HCT116 (cell line): ENCODE data around the gene PITPNM1. TPM values are rescaled to one million over a fixed set of nuclear protein-coding genes. Genes with fewer than 3 reads are reported as not detected.

Experiments
- ATAC-seq: fragments of 200-7000 bp; cut with Tn5 transposase; 2 replicates; pipeline ENCODE4 v1.9.1; 2020; ENCODE audit warnings: mild to moderate bottlenecking, moderate library complexity
- BruUV-seq: library from RNA; stranded (reverse); fragments of 400-500 nt; replicated peaks from 2 replicates; lab custom pipeline; 2021; lab: Mats Ljungman, UMichigan
- CTCF ChIA-PET: fragments of 300-600 bp; sonication (Branson Sonifier 250); formaldehyde crosslinking; loops from one replicate; lab custom pipeline; 2021; ENCODE audit warnings: antibody characterized with exemption; lab: Charles Lee
- POLR2A ChIA-PET: fragments of 300-600, 350-600 bp; sonication (Branson Sonifier 250); formaldehyde crosslinking; loops from one replicate; lab custom pipeline; 2021; ENCODE audit warnings: antibody characterized with exemption; lab: Charles Lee
- RAD21 ChIA-PET, 2 experiments: fragments of 300-600 bp; sonication (Branson Sonifier 250); formaldehyde crosslinking; loops; one replicate each; lab custom pipeline; 2023; ENCODE audit warnings: low total read pairs in 2 of 2; ENCODE audit not compliant: uncharacterized antibody in 2 of 2, unreplicated experiment in 2 of 2, low non-redundant PET in 1 of 2; lab: Charles Lee
- DNase-seq: peaks from one replicate; pipeline ENCODE4 v3.0.0-alpha.2; 2010; ENCODE audit warnings: low read depth, low spot score
- H2AFZ ChIP-seq: fragments of 200-600 bp; shearing (Covaris generic), sonication (generic); 2 replicates; pipeline ENCODE4 v1.6.1; 2017; ENCODE audit warnings: low read depth, mixed run types, mixed read lengths, antibody characterized with exemption, low read length; ENCODE audit not compliant: poor library complexity, severe bottlenecking
- H3K27ac ChIP-seq: 2 replicates; pipeline ENCODE4 v1.5.1; 2012; ENCODE audit warnings: low read depth, low read length
- H3K27me3 ChIP-seq: fragments of 200-600 bp; sonication (generic); 2 replicates; pipeline ENCODE4 v1.6.1; 2016; ENCODE audit warnings: mixed run types, low read length, mixed read lengths; ENCODE audit not compliant: insufficient read depth
- H3K36me3 ChIP-seq, 2 experiments: fragments of 200-500 bp in 1 of 2; fragments of 200-600 bp in 1 of 2; sonication (Bioruptor generic) in 1 of 2; sonication (generic) in 1 of 2; 2 replicates each; pipeline versions ENCODE4 v1.5.1 to v1.6.1; 2014 to 2016; ENCODE audit warnings: low read length in 2 of 2, inconsistent platforms in 1 of 2, mixed read lengths in 1 of 2, mixed run types in 1 of 2; ENCODE audit not compliant: insufficient read depth in 2 of 2, control insufficient read depth in 1 of 2
- H3K4me1 ChIP-seq, 2 experiments: fragments of 200-600 bp in 1 of 2; sonication (generic) in 1 of 2; 2 replicates each; pipeline versions ENCODE4 v1.5.1 to v1.6.1; 2012 to 2017; ENCODE audit warnings: low read length in 2 of 2, inconsistent platforms in 1 of 2, mild to moderate bottlenecking in 1 of 2, mixed read lengths in 1 of 2, mixed run types in 1 of 2, moderate library complexity in 1 of 2; ENCODE audit not compliant: insufficient read depth in 2 of 2, control insufficient read depth in 1 of 2
- H3K4me2 ChIP-seq: fragments of 200-600 bp; sonication (generic); 2 replicates; pipeline ENCODE4 v1.6.1; 2017; ENCODE audit warnings: mixed run types, low read length, mixed read lengths
- H3K4me3 ChIP-seq, 2 experiments: fragments of 200-600 bp in 1 of 2; sonication (generic) in 1 of 2; replicated peaks in 1 of 2; 2 replicates each; pipeline ENCODE4 v1.5.1; 2011 to 2016; ENCODE audit warnings: low read length in 2 of 2, control low read depth in 1 of 2, low read depth in 1 of 2, mild to moderate bottlenecking in 1 of 2, mixed read lengths in 1 of 2, mixed run types in 1 of 2
- H3K79me2 ChIP-seq: fragments of 200-600 bp; sonication (generic); 2 replicates; pipeline ENCODE4 v1.6.1; 2017; ENCODE audit warnings: mild to moderate bottlenecking, mixed run types, low read length, moderate library complexity, mixed read lengths; ENCODE audit not compliant: insufficient read depth
- H3K9ac ChIP-seq: fragments of 200-600 bp; sonication (generic); 2 replicates; pipeline ENCODE4 v1.6.1; 2016; ENCODE audit warnings: low read length, mixed read lengths
- H3K9me2 ChIP-seq: fragments of 200-600 bp; sonication (generic), shearing (Covaris generic); 2 replicates; pipeline ENCODE4 v1.6.1; 2017; ENCODE audit warnings: mixed run types, mild to moderate bottlenecking, moderate library complexity; ENCODE audit not compliant: insufficient read depth
- H3K9me3 ChIP-seq, 2 experiments: fragments of 200-500 bp in 1 of 2; fragments of 200-600 bp in 1 of 2; sonication (Bioruptor generic) in 1 of 2; sonication (generic) in 1 of 2; 2 replicates each; pipeline ENCODE4 v1.6.1; 2014 to 2017; ENCODE audit warnings: low read length in 2 of 2, mixed read lengths in 2 of 2, inconsistent platforms in 1 of 2, low read depth in 1 of 2, mild to moderate bottlenecking in 1 of 2, mixed run types in 1 of 2, moderate library complexity in 1 of 2; ENCODE audit not compliant: control insufficient read depth in 1 of 2, insufficient read depth in 1 of 2
- H4K20me1 ChIP-seq: fragments of 200-600 bp; sonication (generic), shearing (Covaris generic); 2 replicates; pipeline ENCODE4 v1.6.1; 2017; ENCODE audit warnings: mixed run types, mild to moderate bottlenecking, moderate library complexity; ENCODE audit not compliant: insufficient read depth
- CBX3 ChIP-seq: IDR thresholded peaks from 2 replicates; pipeline ENCODE4 v1.6.1; 2012; ENCODE audit warnings: low read depth
- CEBPB ChIP-seq: IDR thresholded peaks from 2 replicates; pipeline ENCODE4 v1.6.1; 2012; ENCODE audit warnings: low read depth
- EGR1 ChIP-seq: IDR thresholded peaks from 2 replicates; pipeline ENCODE4 v1.6.1; 2012; ENCODE audit warnings: low read depth
- EZH2 ChIP-seq: fragments of 200-600 bp; sonication (generic); IDR thresholded peaks from 2 replicates; pipeline ENCODE4 v1.6.1; 2017; ENCODE audit warnings: antibody characterized with exemption, mixed run types
- EZH2phosphoT487 ChIP-seq: fragments of 200-600 bp; IDR thresholded peaks from 2 replicates; pipeline ENCODE4 v1.6.1; 2018; ENCODE audit warnings: antibody characterized with exemption, borderline replicate concordance
- FOSL1 ChIP-seq: IDR thresholded peaks from 2 replicates; pipeline ENCODE4 v1.6.1; 2012; ENCODE audit warnings: low read depth
- POLR2A ChIP-seq: IDR thresholded peaks from 2 replicates; pipeline ENCODE4 v1.7.0; 2011; ENCODE audit warnings: borderline replicate concordance; ENCODE audit not compliant: insufficient read depth, insufficient read length; ENCODE audit errors: extremely low read depth
- POLR2AphosphoS5 ChIP-seq: IDR thresholded peaks from 2 replicates; pipeline ENCODE4 v1.6.1; 2011; ENCODE audit warnings: mild to moderate bottlenecking, low read depth, low read length, moderate library complexity
- RAD21 ChIP-seq: IDR thresholded peaks from 2 replicates; pipeline ENCODE4 v1.6.1; 2012; ENCODE audit warnings: low read depth, mild to moderate bottlenecking
- SRF ChIP-seq: IDR thresholded peaks from 2 replicates; pipeline ENCODE4 v1.6.1; 2012; ENCODE audit warnings: low read depth
- YY1 ChIP-seq: IDR thresholded peaks from 2 replicates; pipeline ENCODE4 v1.6.1; 2011; ENCODE audit warnings: low read length, low read depth, moderate library complexity, mild to moderate bottlenecking; ENCODE audit not compliant: insufficient replicate concordance; ENCODE audit errors: extremely low read depth
- ZFX ChIP-seq: fragments of 450-650 bp; IDR thresholded peaks from 2 replicates; pipeline ENCODE4 v1.6.1; 2017
- intact Hi-C: fragments of 100-400 bp; cut with micrococcal nuclease; formaldehyde crosslinking; loops from 2 replicates; pipeline ENCODE4 v1.10.0; 2022
- total RNA-seq: library from RNA; stranded (reverse); gene quantifications from one replicate; pipeline ENCODE4 v1.2.1, GENCODE V29; 2021; ENCODE audit not compliant: unreplicated experiment
- TF ChIP-seq, protein P1 (sequence below), 3 experiments: fragments of 200-600 bp in 1 of 3; sonication (generic) in 1 of 3; IDR thresholded peaks in 2 of 3; conservative IDR thresholded peaks in 1 of 3; 2 replicates each; pipeline ENCODE4 v1.5.1; 2012 to 2017; ENCODE audit warnings: low read depth in 2 of 3, low read length in 2 of 3, antibody characterized with exemption in 1 of 3, borderline replicate concordance in 1 of 3, control low read depth in 1 of 3, mild to moderate bottlenecking in 1 of 3, mixed read lengths in 1 of 3, mixed run types in 1 of 3, moderate library complexity in 1 of 3; ENCODE audit not compliant: insufficient read depth in 1 of 3
- TF ChIP-seq, protein P2 (sequence below): IDR thresholded peaks from 2 replicates; pipeline ENCODE4 v1.6.1; 2012
- TF ChIP-seq, protein P3 (sequence below): IDR thresholded peaks from 2 replicates; pipeline ENCODE4 v1.6.1; 2011; ENCODE audit warnings: mild to moderate bottlenecking, low read length, moderate library complexity; ENCODE audit not compliant: insufficient replicate concordance; ENCODE audit errors: extremely low read depth

PITPNM1 gene
- total RNA-seq, 1 experiment from 2014 or later = 79.5 TPM

DNA sequence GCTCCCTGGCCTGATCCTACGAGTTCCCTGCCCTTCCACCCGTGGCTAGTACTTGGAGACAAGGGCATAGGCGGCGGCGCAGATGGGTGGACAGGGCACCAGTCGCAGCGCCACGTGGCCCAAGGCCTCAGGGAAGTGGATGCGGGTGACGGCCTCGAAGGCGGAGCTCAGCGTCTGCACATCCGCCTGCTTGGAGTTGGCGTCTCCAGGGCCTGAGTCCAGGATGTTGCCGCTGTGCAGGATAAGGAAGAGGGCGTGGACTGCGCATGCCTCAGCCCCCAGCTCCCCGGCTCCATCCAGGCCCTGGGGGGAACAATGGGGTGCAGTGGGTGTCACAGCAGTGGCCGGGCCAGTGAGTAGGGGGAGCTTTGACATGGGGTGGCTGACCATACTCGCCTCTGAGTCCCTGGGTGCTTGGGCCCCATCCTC lies 6.6 kb downstream of the PITPNM1 start:
- intact Hi-C loops = no loop called here
- RAD21 ChIA-PET = no interaction called here

DNA sequence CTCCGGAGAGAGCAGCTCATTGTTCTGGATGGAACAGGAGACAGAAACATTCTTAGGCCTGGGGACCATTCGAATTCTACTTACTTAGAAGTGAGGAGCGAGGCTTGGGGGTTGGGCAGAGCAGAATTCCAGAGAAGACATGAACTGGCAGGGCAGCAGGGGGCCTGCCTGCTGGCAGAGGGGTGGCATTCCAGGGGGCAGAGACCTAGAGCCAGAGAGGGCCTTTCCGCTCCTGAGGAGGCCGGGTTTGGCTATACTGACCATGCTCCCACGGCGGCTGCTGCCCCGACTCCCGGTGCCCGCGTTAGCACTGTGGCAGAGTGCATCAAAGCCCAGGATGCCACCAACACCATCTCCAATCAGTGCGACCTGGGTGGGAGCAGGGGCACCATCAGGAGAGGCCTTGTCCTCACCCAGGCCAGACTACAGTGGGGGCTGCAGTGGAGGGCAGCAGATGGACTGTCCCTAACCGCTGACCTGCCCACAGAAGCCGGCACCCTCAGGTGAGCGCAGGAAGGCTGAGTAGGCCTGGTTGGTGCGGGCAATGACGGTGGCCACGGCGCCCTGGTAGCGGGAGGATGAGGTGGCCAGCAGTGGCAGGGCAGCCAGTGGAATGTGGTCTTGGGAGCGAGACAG lies 7.4 kb downstream of the PITPNM1 start:
- H3K36me3 ChIP-seq = peaks cover 10 to 13% of the 10 kb centered on the region in 2 experiments
- ChIA-PET CTCF (no interaction called here), POLR2A (no interaction called here), RAD21 (no interaction called here)
- no peaks in the 10 kb centered on the region for H3K9me3 ChIP-seq
- DNase-seq = no peak
- H3K4me1 ChIP-seq = no peaks in the 10 kb centered on the region
- H3K4me2 ChIP-seq = no peak overlapping the region
- intact Hi-C loops = no loop called here
- H2AFZ ChIP-seq = no peak overlapping the region
- TF ChIP-seq POLR2AphosphoS5 = no peak
- TF ChIP-seq CBX3 = no peak
- TF ChIP-seq, protein P1, sequence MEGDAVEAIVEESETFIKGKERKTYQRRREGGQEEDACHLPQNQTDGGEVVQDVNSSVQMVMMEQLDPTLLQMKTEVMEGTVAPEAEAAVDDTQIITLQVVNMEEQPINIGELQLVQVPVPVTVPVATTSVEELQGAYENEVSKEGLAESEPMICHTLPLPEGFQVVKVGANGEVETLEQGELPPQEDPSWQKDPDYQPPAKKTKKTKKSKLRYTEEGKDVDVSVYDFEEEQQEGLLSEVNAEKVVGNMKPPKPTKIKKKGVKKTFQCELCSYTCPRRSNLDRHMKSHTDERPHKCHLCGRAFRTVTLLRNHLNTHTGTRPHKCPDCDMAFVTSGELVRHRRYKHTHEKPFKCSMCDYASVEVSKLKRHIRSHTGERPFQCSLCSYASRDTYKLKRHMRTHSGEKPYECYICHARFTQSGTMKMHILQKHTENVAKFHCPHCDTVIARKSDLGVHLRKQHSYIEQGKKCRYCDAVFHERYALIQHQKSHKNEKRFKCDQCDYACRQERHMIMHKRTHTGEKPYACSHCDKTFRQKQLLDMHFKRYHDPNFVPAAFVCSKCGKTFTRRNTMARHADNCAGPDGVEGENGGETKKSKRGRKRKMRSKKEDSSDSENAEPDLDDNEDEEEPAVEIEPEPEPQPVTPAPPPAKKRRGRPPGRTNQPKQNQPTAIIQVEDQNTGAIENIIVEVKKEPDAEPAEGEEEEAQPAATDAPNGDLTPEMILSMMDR (IDR thresholded peaks at IDR 0.05 in 2 of 3, conservative IDR thresholded peaks at IDR 0.05 in 1 of 3; ENCODE audit: borderline replicate concordance in 1 of 3, insufficient read depth in 1 of 3, low read depth in 2 of 3, low read length in 2 of 3) = no peak
- TF ChIP-seq, protein P2, sequence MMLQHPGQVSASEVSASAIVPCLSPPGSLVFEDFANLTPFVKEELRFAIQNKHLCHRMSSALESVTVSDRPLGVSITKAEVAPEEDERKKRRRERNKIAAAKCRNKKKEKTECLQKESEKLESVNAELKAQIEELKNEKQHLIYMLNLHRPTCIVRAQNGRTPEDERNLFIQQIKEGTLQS = no peak
- TF ChIP-seq, protein P3, sequence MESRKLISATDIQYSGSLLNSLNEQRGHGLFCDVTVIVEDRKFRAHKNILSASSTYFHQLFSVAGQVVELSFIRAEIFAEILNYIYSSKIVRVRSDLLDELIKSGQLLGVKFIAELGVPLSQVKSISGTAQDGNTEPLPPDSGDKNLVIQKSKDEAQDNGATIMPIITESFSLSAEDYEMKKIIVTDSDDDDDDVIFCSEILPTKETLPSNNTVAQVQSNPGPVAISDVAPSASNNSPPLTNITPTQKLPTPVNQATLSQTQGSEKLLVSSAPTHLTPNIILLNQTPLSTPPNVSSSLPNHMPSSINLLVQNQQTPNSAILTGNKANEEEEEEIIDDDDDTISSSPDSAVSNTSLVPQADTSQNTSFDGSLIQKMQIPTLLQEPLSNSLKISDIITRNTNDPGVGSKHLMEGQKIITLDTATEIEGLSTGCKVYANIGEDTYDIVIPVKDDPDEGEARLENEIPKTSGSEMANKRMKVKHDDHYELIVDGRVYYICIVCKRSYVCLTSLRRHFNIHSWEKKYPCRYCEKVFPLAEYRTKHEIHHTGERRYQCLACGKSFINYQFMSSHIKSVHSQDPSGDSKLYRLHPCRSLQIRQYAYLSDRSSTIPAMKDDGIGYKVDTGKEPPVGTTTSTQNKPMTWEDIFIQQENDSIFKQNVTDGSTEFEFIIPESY = no peak
- no peak for TF ChIP-seq ZFX
- TF ChIP-seq RAD21 = no peak
- TF ChIP-seq CEBPB = no peak
- TF ChIP-seq SRF = no peak
- TF ChIP-seq, all 23 proteins: peak for 0
- Histone ChIP-seq H3K9me2 (no peaks in the 10 kb centered on the region), H3K9ac (no peak overlapping the region), H3K27me3 (no peaks in the 10 kb centered on the region), H3K79me2 (peaks cover 1% of the 10 kb centered on the region; the same call in 1 of the 2 replicates), H3K27ac (no peak overlapping the region), H3K4me3 (no peak overlapping the region), H4K20me1 (no peaks in the 10 kb centered on the region)
- no peak for ATAC-seq
- BruUV-seq = no TSS peak

More for the DNA sequence above, 6.6 kb downstream of the PITPNM1 start:
- Histone ChIP-seq H3K27me3 (no peaks in the 10 kb centered on the region), H3K9me2 (no peaks in the 10 kb centered on the region), H3K79me2 (peaks cover 9% of the 10 kb centered on the region), H3K4me2 (no peak overlapping the region), H3K4me1 (peaks cover 3 to 4% of the 10 kb centered on the region in 2 experiments), H3K9me3 (no peaks in the 10 kb centered on the region), H3K36me3 (peaks cover 10 to 13% of the 10 kb centered on the region in 2 experiments), H3K9ac (no peak overlapping the region), H4K20me1 (no peaks in the 10 kb centered on the region), H2AFZ (no peak overlapping the region), H3K4me3 (no peak overlapping the region)
- DNase-seq (no peak), ATAC-seq (no peak)
- BruUV-seq = no TSS peak
- CTCF ChIA-PET = no interaction called here
- POLR2A ChIA-PET = no interaction called here
- TF ChIP-seq, protein P2 = no peak
- TF ChIP-seq EGR1 (no peak), POLR2A (no peak), ZFX (no peak), EZH2phosphoT487 (no peak), EZH2 (no peak), FOSL1 (no peak), YY1 (no peak)
- TF ChIP-seq, all 23 proteins: peak for 0
- H3K27ac ChIP-seq = no peak overlapping the region
